ENCODE data around the gene OR11G2. TPM values are rescaled to one million over a fixed set of nuclear protein-coding genes. Genes with fewer than 3 reads are reported as not detected.
"Not testable (repeated sequence)": the region's sequence is repeated elsewhere in the genome, so short reads cannot be mapped to it uniquely, and the experiment has no call there.

OR11G2 gene
- total RNA-seq, 6 experiments from 2014 or later = not detected

DNA sequence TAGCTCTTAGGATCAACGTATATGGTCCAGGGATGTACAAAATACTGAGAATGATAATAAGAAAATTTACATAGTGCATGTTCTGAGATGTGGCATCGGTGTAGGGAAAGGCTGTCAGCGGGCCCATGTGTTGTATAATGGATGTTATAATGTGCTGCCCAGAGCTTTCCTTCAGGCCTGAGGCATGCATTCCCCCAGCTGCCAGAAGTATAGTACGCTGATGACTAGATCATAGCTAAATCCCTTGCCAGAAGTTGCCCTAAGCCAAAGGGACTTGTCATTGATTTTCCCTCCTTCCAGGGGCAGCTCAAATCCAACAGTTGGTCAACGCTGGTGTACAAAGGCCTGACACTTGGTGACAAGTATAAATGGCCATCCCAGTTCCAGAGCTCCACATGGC lies 6.5 kb upstream of the OR11G2 start:
- Mint-ChIP-seq H3K27ac (no peak overlapping the region), H3K36me3 (ENCODE audit: low read depth) (0 out of 2 replicates have a peak, but pooled peaks cover 4% of the 10 kb centered on the region), H3K9me3 (peaks cover 45% of the 10 kb centered on the region), H3K27me3 (ENCODE audit: insufficient read depth) (no peaks in the 10 kb centered on the region; the same call in 1 of the 2 replicates), H3K4me1 (ENCODE audit: low read depth) (0 out of 2 replicates have a peak, but pooled peaks cover 6% of the 10 kb centered on the region), H3K4me3 (no peak overlapping the region)
- DNase-seq = no peak
- TF ChIP-seq, protein P1, sequence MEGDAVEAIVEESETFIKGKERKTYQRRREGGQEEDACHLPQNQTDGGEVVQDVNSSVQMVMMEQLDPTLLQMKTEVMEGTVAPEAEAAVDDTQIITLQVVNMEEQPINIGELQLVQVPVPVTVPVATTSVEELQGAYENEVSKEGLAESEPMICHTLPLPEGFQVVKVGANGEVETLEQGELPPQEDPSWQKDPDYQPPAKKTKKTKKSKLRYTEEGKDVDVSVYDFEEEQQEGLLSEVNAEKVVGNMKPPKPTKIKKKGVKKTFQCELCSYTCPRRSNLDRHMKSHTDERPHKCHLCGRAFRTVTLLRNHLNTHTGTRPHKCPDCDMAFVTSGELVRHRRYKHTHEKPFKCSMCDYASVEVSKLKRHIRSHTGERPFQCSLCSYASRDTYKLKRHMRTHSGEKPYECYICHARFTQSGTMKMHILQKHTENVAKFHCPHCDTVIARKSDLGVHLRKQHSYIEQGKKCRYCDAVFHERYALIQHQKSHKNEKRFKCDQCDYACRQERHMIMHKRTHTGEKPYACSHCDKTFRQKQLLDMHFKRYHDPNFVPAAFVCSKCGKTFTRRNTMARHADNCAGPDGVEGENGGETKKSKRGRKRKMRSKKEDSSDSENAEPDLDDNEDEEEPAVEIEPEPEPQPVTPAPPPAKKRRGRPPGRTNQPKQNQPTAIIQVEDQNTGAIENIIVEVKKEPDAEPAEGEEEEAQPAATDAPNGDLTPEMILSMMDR (IDR thresholded peaks at IDR 0.05) = no peak

- Mint-ChIP-seq H3K27ac (no peak overlapping the region), H3K9me3 (peaks cover 37% of the 10 kb centered on the region), H3K36me3 (ENCODE audit: low read depth) (no peaks in the 10 kb centered on the region), H3K4me1 (ENCODE audit: low read depth) (no peaks in the 10 kb centered on the region), H3K4me3 (no peak overlapping the region), H3K27me3 (ENCODE audit: insufficient read depth) (no peaks in the 10 kb centered on the region)
- no peak for DNase-seq
- TF ChIP-seq, protein P1 (IDR thresholded peaks at IDR 0.05) = no peak
Observed at GRCh38 chr14:20191396-20191795, 700 bp downstream of the OR11G2 start.

DNA sequence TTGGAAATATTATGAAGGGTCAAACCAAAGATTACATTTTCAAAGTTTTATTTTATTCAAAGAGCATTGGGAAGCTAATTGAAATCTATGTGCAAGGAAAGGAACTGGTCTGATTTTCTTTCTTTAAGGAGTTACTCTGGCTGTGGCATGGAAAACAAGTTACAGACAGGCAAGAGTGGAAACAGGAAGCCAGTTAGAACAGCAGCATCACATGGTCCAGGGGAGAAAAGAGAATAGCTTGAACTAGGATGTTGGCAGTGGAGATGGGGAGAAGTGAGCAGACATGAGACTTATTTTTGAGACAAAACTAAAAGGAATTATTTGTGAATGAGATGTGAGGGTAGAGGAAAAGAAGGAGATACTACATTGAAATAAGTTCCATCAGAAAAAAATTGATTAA lies 3.4 kb downstream of the OR11G2 start:
- DNase-seq = no peak
- Mint-ChIP-seq H3K4me1 (ENCODE audit: low read depth) (no peaks in the 10 kb centered on the region), H3K36me3 (ENCODE audit: low read depth) (no peaks in the 10 kb centered on the region), H3K27me3 (ENCODE audit: insufficient read depth) (no peaks in the 10 kb centered on the region), H3K9me3 (peaks cover 24% of the 10 kb centered on the region), H3K4me3 (no peak overlapping the region), H3K27ac (no peak overlapping the region)
- TF ChIP-seq, protein P1 (IDR thresholded peaks at IDR 0.05) = no peak

DNA sequence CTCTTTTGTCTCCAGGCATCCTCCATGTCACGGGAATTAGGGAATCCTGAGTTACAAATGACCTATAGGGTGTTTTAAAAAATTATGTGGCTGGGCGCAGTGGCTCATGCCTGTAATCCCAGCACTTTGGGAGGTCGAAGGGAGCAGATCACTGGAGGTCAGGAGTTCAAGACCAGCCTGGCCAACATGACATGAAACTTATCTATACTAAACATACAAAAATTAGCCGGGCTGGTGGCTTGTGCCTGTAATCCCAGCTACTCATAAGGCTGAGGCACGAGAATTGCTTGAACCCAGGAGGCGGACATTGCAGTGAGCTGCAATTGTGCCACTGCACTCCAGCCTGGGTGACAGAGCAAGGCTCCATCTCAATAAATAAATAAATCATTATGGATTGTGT lies 4.5 kb downstream of the OR11G2 start:
- H3K4me3 Mint-ChIP-seq; H3K27me3 Mint-ChIP-seq (ENCODE audit: insufficient read depth); H3K4me1 Mint-ChIP-seq (ENCODE audit: low read depth); H3K36me3 Mint-ChIP-seq (ENCODE audit: low read depth); H3K27ac Mint-ChIP-seq; DNase-seq: not testable (repeated sequence)
- H3K9me3 Mint-ChIP-seq = peaks cover 17% of the 10 kb centered on the region

GRCh38 chr14:20195911-20196310 lies 5.2 kb downstream of the OR11G2 start:
- Mint-ChIP-seq H3K27me3 (ENCODE audit: insufficient read depth) (peaks cover 2% of the 10 kb centered on the region; the same call in 1 of the 2 replicates), H3K36me3 (ENCODE audit: low read depth) (no peaks in the 10 kb centered on the region), H3K4me3 (no peak overlapping the region), H3K4me1 (ENCODE audit: low read depth) (no peaks in the 10 kb centered on the region), H3K9me3 (peaks cover 13% of the 10 kb centered on the region), H3K27ac (no peak overlapping the region)
- TF ChIP-seq, protein P1 (IDR thresholded peaks at IDR 0.05) = no peak
- no peak for DNase-seq

- H3K4me3 Mint-ChIP-seq = no peak overlapping the region
- TF ChIP-seq, protein P1 (IDR thresholded peaks at IDR 0.05) = no peak
- H3K36me3 Mint-ChIP-seq (ENCODE audit: low read depth) = no peaks in the 10 kb centered on the region
- no peaks in the 10 kb centered on the region for H3K4me1 Mint-ChIP-seq (ENCODE audit: low read depth)
- H3K9me3 Mint-ChIP-seq = peaks cover 9% of the 10 kb centered on the region
- no peak for DNase-seq
- H3K27me3 Mint-ChIP-seq (ENCODE audit: insufficient read depth) = peaks cover 2% of the 10 kb centered on the region; the same call in 1 of the 2 replicates
- H3K27ac Mint-ChIP-seq = no peak overlapping the region
Observed at GRCh38 chr14:20197459-20197858, 6.8 kb downstream of the OR11G2 start.

Data from HFFc6 (cell line).